HG03342 (cell line): ENCODE measurements around the gene GPR61.
A peak's percentile ranks its signal among the peaks of the same experiment; 100 is the strongest.

ENCODE experiments used
- ATAC-seq: cut with Tn5 transposase; IDR thresholded peaks from one replicate; pipeline ENCODE4 v1.9.1; 2021; ENCODE audit warnings: mild to moderate bottlenecking, moderate library complexity; ENCODE audit not compliant: unreplicated experiment

Gene GPR61, protein sequence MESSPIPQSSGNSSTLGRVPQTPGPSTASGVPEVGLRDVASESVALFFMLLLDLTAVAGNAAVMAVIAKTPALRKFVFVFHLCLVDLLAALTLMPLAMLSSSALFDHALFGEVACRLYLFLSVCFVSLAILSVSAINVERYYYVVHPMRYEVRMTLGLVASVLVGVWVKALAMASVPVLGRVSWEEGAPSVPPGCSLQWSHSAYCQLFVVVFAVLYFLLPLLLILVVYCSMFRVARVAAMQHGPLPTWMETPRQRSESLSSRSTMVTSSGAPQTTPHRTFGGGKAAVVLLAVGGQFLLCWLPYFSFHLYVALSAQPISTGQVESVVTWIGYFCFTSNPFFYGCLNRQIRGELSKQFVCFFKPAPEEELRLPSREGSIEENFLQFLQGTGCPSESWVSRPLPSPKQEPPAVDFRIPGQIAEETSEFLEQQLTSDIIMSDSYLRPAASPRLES

DNA sequence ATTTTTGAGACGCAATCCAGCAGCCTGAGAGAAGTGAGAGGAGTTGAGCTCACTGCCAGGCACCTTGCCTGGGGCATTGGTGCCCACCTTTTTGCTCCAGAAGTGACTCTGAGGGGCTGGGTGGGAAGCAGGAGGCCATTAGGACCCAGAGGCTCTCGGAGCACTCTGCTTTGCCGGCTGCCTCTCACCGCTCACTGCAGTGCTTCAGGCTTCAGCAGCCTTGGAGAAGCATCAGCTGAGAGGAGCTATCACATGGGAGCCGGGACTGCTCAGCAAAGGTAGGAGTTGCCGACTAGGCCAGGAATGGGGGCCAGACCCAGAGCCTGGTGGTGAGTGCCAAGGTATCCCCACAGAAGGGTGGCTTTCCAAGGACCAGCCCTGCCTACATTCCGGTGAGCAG lies at the start of gene GPR61:
Gene GPR61 (plus strand): TSS at position 197 of the 400 bp plus-strand sequence. CDS start 3,151 bp downstream, outside the sequence.
- no peak for ATAC-seq

DNA sequence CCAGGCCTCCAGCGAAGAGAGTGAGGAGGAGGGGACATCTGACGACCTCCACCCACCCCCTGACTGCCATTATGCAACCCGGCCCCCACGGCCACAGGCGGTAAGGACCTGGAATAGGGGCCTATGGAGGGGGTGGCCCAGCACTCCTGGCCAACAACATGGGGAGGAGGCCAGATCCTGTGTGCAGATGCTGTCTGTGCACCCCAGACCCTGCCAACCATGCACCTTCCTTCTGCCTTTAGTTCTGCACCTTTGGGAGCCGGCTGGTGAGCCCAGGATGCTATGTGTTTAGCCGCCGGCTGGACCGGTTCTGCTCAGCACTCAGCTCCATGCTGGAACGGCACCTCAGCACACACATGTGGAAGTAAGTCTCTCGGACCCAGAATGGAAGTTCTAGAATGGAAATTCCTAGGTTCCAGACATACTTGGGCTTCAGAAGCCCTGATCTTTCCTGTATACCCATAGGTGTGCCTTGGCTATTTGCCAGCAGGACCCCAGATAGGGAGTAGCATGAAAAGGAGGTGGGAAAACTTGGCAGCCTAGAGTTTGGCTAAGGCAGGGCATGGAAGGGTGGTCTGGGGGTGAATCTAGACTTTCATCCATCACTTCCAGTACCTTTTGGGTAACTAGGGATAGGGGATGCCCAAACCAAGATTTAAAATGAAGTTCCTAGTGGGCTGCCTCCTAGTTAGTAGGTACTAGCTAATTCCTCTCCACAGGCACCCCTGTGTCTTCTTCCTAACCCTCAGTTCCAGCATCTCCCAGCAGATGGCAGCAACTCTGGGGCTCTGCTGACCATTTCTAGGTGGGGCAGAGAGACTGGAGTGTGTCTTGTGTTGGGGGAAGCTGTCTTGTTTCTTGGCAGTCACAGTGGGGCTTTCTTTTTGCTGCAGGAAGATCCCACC lies 49.4 kb upstream of the GPR61 start:
- ATAC-seq = no peak

DNA sequence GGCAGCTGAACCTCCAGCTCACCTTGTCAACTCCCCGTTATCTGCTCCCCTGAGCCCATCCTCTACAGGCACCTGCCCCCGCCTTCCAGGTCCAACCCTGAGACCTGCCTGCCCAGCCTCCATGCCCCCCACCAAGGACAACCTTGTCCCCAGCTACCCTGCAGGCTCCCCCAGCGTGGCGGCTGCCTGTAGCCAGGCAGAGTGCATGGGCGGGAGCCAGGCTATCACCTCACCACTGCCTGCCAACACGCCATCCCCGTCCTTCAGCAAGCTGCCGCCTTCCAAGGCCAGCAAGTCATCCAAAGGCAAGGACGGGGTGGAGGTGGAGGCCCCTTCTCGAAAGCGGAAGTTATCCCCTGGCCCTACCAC lies 48.8 kb upstream of the GPR61 start:
- ATAC-seq = no peak

DNA sequence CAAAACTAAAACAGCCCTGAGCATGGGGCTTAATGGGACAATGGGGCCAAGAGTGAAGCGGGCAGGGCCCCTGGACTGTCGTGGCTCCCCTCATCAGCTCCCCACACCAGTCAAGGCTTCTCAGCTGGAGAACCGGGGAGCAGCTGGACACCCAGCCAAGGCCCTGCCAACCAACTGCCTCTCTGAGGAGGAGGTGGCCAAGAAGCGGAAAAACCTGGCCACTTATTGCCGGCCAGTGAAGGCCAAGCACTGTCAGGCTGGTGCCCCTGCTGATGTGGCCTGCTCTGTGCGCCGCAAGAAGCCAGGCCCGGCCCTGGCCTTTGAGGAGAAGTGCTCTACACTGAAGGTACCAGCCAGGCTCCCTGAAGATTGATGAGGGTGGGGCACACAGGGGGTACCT lies 48.3 kb upstream of the GPR61 start:
- ATAC-seq = no peak

DNA sequence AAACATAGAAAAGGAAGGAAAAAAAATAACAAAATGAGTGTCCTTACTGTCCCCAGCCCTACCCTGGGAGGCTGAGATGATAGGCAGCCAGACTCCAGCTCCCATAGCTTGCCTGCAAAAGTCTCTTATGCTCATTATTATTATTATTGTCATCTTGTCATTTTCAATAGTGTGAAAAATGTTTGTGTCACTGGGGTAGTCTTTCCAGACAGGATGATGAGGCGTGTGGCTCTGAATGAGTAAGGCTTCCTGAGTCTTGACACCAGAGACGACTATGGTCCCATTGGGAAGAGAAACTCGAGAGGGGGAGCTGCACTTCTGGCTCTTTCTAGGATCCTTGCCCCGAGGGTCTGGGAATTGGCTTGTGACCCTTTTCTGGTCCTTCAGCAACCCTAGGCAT lies 46.9 kb upstream of the GPR61 start:
- ATAC-seq = no peak

DNA sequence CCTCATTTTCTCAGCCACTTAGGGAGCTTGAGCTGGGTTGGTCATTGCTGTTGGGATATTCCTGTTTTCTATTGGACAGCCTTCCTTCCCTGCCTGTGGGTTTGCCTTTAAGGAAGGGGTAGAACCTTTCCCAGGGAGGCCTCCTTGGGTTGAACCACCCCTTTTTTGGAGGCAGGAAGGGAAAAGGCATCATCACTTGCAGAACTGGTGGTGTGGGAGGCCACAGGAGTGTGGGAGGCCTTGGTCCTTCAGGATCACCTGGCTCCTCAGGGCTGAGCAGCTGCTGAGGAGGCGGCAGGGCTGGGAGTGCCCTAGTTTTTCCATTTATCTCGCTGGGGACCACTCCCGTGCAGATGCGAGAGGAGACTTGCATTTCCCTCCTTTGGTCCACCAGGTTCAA lies 46.4 kb upstream of the GPR61 start:
- ATAC-seq = no peak

DNA sequence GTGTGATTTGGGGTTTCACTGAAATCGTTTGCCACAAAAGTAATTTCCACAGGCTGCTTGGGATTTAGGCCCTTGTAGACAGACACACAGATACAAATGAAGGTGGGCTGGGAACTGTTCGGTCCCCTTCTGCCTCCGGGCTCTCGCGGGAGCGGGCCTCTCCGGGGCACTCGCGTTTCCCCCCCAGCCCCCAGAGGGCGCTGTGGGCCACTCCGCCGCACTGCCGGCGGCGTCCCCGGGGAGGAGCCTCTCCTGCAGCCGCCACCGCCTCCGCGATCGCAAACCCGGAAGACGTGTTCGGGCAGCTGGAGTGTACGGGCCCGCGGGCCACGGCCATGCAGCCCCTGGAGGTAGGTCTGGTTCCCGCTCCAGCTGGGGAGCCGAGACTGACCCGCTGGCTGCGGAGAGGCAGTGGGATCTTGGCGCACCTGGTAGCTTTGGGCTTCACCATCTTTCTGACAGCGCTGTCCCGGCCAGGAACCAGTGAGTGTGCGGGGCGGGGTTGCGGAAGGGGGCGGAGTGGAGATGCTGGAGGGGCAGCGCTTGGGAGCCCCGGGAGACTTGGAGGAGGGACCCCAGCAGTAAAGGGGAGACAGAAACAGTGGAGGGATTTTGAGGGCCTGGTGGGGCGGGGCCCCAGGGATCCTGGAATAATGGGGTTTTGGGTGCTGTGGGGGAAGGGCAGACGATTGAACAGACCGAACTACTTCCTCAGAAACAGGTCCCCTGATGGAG lies 45.7 kb upstream of the GPR61 start, which contains the start of gene CYB561D1:
Gene CYB561D1 (plus strand): TSS at position 290 of the 735 bp plus-strand sequence. CDS start 46 bp downstream, at position 336.
- peak; percentile 90 for ATAC-seq

DNA sequence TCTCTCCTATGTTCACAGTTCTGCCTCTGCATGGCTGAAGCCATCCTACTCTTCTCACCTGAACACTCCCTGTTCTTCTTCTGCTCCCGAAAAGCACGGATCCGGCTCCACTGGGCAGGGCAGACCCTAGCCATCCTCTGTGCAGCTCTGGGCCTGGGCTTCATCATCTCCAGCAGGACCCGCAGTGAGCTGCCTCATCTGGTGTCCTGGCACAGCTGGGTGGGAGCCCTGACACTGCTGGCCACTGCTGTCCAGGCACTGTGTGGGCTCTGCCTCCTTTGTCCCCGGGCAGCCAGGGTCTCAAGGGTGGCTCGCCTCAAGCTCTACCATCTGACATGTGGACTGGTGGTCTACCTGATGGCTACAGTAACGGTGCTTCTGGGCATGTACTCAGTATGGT lies 43.9 kb upstream of the GPR61 start:
- ATAC-seq = no peak

DNA sequence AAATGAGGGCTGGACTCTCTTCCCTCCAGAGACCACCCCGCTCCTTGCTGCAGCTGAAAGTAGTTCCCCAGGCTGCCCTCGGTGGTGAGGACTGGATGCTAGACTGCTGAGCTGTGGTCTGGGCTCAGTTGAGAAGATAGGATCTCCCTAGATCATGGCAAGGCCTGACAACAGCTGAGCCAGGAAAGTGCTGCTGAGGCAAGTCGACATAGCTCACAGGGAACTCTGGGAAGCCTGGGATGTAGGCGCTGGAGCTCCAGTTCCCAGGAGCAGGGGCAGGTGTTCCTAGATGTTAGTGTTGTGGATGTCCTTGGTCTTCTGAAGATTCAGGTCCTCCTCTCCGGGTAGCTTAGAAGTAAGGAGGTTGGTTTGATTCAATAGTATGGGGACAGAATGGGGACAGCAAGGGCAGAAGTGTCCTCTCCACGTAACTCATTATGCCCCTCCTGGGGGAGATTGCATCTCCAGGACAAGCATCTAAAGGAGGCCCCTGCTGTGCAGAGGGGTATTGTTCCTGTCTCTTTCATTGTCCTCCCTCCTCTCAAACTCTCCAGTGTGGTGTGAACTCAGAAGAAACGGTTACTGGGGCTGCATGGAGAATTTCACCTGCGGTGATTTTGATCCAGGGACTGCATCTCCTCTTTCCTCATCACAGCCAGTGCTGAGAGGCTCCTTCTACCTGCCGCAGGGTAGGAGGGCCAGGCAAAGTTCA lies 42.1 kb upstream of the GPR61 start:
- ATAC-seq = no peak

DNA sequence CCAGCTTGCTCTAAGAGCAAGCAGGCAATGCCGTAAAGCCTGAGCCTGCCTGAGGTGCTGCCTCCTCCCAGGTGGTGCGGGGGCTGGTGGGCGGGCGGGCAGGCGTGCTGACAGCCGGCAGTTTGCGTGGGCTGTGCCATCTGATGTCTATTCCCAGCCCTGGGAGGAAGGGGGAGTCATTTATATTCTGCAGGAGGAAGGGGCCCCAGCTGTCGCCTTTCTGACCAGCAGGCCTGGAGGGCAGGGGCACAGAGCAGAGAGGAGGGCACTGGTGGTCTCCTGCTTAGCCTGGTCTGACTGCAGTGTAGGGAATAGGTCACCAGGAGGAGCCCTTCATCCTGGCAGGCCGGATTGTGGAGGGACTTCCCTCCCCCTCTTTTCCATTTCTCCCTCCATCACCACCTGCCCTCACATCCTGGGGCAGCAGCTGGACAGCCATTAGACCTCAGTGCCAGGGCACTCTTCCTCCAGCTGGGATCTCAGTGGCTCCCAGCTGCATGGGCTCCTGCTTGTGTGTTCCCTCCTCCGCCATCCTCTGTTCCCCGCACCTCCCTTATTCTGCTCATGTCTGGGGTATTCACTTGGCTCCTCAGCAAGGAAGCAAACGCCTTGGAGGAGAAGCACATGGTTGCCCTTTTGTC lies 41.4 kb upstream of the GPR61 start:
- no peak for ATAC-seq

DNA sequence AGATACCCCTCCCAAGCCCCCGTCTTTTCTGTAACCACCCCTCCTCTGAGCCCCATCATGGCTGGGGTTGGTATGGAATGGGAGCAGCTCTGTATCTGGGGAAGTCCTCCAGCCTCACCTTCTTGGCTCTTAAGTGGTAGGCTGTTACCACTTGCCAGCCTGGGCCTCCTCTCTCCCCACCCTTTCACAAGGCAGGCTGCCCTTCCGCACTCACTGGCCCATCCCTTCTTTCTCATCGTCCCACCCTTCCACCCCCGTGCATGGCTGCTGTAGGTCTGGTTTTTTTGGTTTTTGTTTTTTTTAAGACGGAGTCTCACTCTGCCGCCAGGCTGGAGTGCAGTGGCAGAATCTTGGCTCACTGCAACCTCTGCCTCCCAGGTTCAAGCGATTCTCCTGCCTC lies 40.6 kb upstream of the GPR61 start:
- no peak for ATAC-seq

DNA sequence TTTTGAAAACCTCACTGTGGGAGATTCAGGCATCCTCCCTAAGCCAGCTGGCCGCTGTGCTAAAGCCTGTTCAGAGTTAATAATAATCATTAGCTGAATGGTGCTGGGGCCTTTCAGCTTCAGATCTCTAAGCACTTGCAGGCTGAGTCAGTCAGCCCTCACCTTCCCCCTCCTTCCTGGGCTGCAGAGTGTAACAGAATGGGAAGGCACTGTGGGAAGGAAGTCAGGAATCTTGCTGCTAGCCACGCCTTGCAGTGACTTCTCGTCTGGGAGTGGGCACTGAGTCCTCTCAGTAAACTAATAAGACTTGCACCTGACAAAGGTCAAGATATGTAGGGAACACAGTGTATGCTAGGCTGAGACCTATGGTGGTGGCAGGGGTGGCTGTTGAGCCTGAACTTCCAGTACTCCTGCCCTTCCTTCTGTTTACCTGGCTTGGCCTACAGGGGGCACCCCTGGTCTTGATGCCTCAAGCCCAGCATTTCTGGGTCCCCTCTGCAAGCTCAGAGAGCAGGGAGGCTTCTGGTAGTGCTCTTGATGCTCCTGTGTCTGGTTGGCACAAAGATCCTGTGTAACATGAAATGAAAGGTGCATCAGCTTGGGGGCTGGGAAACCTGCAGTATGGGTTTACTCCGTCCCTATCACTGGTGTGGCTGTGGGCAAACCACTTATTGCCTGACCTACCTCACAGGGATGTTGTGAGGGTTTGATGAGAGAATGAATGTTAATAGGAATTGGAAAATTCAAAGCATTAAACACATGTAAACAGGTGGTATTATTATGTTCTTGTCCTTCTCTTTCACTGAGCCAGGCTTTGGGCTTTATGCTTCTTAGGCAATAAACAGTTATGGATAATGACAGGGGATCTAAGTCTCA lies 39.8 kb upstream of the GPR61 start:
- ATAC-seq = no peak

DNA sequence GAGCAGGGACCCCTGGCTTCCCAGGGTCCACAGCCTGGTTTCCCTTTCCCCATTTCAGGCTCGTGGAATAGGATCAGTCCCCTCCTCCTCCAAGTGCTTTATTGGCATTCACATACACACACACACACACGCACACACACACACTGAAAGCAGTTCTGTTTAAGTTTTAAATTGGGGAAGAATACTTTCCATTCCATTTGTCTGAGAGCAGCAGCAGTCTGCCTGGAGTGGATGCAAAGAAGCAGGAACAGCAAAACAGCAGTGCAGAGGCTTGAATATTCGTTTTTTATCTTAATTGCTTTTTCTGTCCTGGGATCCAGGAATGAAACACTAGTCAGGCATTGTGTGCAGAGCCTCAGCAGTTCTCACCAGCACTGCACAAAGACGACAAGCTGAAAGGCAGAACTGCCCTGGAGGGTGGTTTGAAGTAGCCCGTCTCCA lies 38.7 kb upstream of the GPR61 start:
- ATAC-seq = no peak

DNA sequence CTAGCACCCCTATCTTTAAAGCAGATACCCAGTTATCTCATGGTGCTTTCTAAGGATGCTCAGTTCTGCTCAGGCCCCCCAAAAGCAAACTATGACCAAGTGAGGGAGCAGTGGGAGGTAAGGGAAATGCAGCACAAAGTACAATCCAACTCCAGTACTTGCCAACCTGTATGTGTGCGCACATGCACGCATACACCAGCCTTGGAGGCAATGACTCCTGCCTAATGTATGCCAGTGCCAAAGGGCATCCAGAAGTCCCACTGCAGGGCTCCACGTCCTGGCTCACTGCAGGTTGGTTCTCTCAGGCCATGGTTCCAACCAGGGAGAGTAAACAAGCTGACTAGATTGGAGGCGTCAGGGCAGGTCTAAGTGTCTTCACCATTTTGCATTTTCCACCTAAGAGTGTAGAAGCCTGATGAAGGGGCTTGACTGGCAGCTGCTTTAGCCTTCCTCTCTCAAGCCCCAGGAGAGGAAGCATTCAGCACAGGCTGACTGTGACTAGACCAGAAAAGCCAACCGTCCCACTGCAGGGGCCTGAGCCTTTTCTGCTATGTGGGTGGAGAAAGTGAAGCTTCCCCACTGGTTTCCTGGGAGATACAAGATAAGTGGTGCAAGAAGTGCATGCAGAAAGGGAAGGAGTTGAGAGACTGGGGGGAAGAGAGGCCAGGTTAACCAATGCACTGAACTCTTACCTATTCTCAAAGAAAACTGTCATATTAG lies 37.9 kb upstream of the GPR61 start:
- ATAC-seq = no peak

DNA sequence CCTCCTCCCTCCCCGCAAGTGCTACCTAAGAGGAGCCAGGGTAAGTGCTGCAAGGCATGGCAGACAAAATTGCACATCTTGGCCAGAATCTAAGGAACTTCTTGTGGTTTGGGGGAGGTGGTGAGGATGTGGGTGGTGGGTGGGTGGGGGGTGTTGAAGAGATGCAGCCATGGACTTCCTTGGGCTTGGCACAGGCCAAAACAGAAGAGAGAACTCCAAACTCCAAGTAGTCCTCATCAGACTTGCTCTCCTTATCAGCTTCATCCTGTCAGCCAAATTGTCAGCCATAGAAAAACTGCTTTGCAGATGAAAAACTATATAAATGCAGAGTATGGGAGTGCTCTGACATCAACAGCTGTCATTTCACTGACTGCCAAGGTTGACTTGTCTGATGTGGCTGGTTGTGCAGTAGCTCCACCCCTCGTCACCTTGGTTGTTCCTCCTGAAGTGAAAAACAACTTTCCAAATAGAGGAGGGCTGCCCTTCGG lies 37.3 kb upstream of the GPR61 start:
- no peak for ATAC-seq

DNA sequence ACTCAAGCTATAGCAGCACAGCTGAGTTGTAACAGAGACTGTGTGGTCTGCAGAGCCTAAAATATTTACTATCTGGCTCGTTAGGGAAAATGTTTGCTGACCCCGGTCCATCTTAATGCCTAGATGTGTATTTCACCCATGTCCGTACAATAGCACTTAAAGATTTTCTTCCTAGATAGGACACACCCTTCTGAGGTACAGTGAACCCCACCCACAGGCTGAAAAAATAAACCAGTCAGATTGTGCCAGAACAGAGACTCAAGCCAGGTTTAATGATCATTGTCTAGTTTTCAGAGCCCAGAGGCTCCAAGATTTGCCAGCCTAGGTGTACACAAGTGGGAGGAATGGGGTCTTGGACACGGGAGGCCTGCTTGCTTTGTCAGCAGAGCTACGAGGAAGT lies 35.7 kb upstream of the GPR61 start:
- no peak for ATAC-seq

DNA sequence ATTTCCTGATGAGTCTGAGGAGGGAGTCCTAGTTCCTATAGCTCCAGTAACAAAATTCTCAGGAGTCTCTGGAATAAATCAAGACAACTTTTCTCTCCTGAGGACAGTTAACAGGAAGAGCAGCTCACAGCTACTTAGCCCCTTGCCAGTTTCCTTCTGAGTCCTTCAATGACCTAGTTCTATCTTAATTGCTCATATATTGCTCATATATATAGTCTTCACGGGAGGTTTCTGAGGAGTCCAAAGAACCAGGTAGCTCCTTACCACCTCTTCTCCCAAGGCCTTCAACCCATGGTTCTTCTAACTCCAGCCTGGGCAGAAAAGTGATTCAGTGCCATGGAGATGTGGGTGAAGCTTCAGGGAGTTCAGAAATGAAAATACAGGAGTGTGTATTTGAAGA lies 34.7 kb upstream of the GPR61 start:
- no peak for ATAC-seq
